GM21529 (cell line): ENCODE results near the gene LRP1B.
A peak's percentile ranks its signal among the peaks of the same experiment; 100 is the strongest.

ENCODE experiments used
- ATAC-seq: cut with Tn5 transposase; IDR thresholded peaks from one replicate; pipeline ENCODE4 v1.9.1; 2021; ENCODE audit not compliant: unreplicated experiment

The LRP1B gene

GRCh38 chr2:140761807-140762206 lies 1369.0 kb downstream of the LRP1B start:
- no peak for ATAC-seq

GRCh38 chr2:140759426-140760156 lies 1371.2 kb downstream of the LRP1B start:
- ATAC-seq, result no peak

GRCh38 chr2:140747665-140748064 lies 1383.2 kb downstream of the LRP1B start:
- peak; percentile 94 for ATAC-seq

- no peak for ATAC-seq
Observed at GRCh38 chr2:140747090-140747489, 1383.7 kb downstream of the LRP1B start.

GRCh38 chr2:140744379-140744778 lies 1386.4 kb downstream of the LRP1B start:
- no peak for ATAC-seq

- no peak for ATAC-seq
Observed at GRCh38 chr2:140737006-140737405, 1393.8 kb downstream of the LRP1B start.

GRCh38 chr2:140734992-140735391 lies 1395.8 kb downstream of the LRP1B start:
- no peak for ATAC-seq

- no peak for ATAC-seq
Observed at GRCh38 chr2:140718999-140719398, 1411.8 kb downstream of the LRP1B start.

- no peak for ATAC-seq
Observed at GRCh38 chr2:140717481-140717880, 1413.3 kb downstream of the LRP1B start.

GRCh38 chr2:140714586-140714985 lies 1416.2 kb downstream of the LRP1B start:
- no peak for ATAC-seq

- ATAC-seq, result no peak
Observed at GRCh38 chr2:140711867-140712266, 1418.9 kb downstream of the LRP1B start.

- no peak for ATAC-seq
Observed at GRCh38 chr2:140701726-140702125, 1429.1 kb downstream of the LRP1B start.

GRCh38 chr2:140698636-140699035 lies 1432.2 kb downstream of the LRP1B start:
- no peak for ATAC-seq

GRCh38 chr2:140696449-140696848 lies 1434.4 kb downstream of the LRP1B start:
- ATAC-seq, result no peak

- no peak for ATAC-seq
Observed at GRCh38 chr2:140695155-140695554, 1435.7 kb downstream of the LRP1B start.

GRCh38 chr2:140687825-140688224 lies 1443.0 kb downstream of the LRP1B start:
- ATAC-seq, result no peak

GRCh38 chr2:140683658-140684057 lies 1447.2 kb downstream of the LRP1B start:
- no peak for ATAC-seq

- no peak for ATAC-seq
Observed at GRCh38 chr2:140680862-140681261, 1450.0 kb downstream of the LRP1B start.

GRCh38 chr2:140679752-140680151 lies 1451.1 kb downstream of the LRP1B start:
- ATAC-seq, result no peak

- no peak for ATAC-seq
Observed at GRCh38 chr2:140669911-140670310, 1460.9 kb downstream of the LRP1B start.

GRCh38 chr2:140667203-140667602 lies 1463.6 kb downstream of the LRP1B start:
- no peak for ATAC-seq

GRCh38 chr2:140662504-140662903 lies 1468.3 kb downstream of the LRP1B start:
- no peak for ATAC-seq
